OCI-LY7 (cell line): ENCODE measurements around the gene CBFA2T3. TPM values are rescaled to one million over a fixed set of nuclear protein-coding genes. Genes with fewer than 3 reads are reported as not detected.

Experiments
- BruUV-seq: library from RNA; stranded (reverse); fragments of 400-500 nt; replicated peaks from 2 replicates; lab custom pipeline; 2021; lab: Mats Ljungman, UMichigan
- CTCF ChIA-PET: fragments of 300-600 bp; sonication (Branson Sonifier 250); formaldehyde crosslinking; loops from one replicate; lab custom pipeline; 2022; ENCODE audit warnings: antibody characterized with exemption; ENCODE audit not compliant: unreplicated experiment; lab: Charles Lee
- POLR2A ChIA-PET: fragments of 300-600 bp; sonication (Branson Sonifier 250); formaldehyde crosslinking; loops from one replicate; lab custom pipeline; 2022; ENCODE audit warnings: antibody characterized with exemption; lab: Charles Lee
- DNase-seq: peaks from one replicate; pipeline ENCODE4 v3.0.0-alpha.2; 2015; ENCODE audit warnings: low spot score
- H2AFZ ChIP-seq: fragments of 200-600 bp; sonication (generic), shearing (Covaris generic); 2 replicates; pipeline ENCODE4 v1.6.1; 2014; ENCODE audit warnings: mild to moderate bottlenecking, antibody characterized with exemption, low read length, moderate library complexity
- H3K27ac ChIP-seq: fragments of 200-600 bp; sonication (generic); 2 replicates; pipeline ENCODE4 v1.5.1; 2014; ENCODE audit warnings: mixed run types, low read depth, mild to moderate bottlenecking, moderate library complexity, low read length, inconsistent platforms; ENCODE audit not compliant: poor library complexity, severe bottlenecking
- H3K36me3 ChIP-seq: fragments of 200-600 bp; sonication (generic); 2 replicates; pipeline ENCODE4 v1.6.1; 2014; ENCODE audit warnings: mild to moderate bottlenecking, antibody characterized with exemption, low read length, moderate library complexity, mixed read lengths; ENCODE audit not compliant: insufficient read depth
- H3K4me1 ChIP-seq: fragments of 200-600 bp; sonication (generic); 2 replicates; pipeline ENCODE4 v1.5.1; 2014; ENCODE audit warnings: mild to moderate bottlenecking, low read length; ENCODE audit not compliant: insufficient read depth, poor library complexity, severe bottlenecking
- H3K4me2 ChIP-seq: fragments of 200-600 bp; sonication (generic); 2 replicates; pipeline ENCODE4 v1.6.1; 2014; ENCODE audit warnings: mild to moderate bottlenecking, low read length
- H3K4me3 ChIP-seq: fragments of 200-600 bp; sonication (generic); 2 replicates; pipeline ENCODE4 v1.5.1; 2014; ENCODE audit warnings: mild to moderate bottlenecking, low read depth, low read length; ENCODE audit not compliant: poor library complexity, severe bottlenecking
- H3K79me2 ChIP-seq: fragments of 200-600 bp; sonication (generic); 2 replicates; pipeline ENCODE4 v1.6.1; 2016; ENCODE audit warnings: low read depth, mild to moderate bottlenecking, low read length, moderate library complexity, mixed read lengths; ENCODE audit not compliant: insufficient read depth
- H3K9me2 ChIP-seq: fragments of 200-600 bp; sonication (generic); 2 replicates; pipeline ENCODE4 v1.6.1; 2016; ENCODE audit warnings: mild to moderate bottlenecking, low read length, mixed read lengths; ENCODE audit not compliant: insufficient read depth
- H3K9me3 ChIP-seq: fragments of 200-600 bp; sonication (generic); 2 replicates; pipeline ENCODE4 v1.6.1; 2014; ENCODE audit warnings: mild to moderate bottlenecking, mixed run types, low read length, mixed read lengths
- H4K20me1 ChIP-seq: fragments of 200-600 bp; sonication (generic); 2 replicates; pipeline ENCODE4 v1.6.1; 2014; ENCODE audit warnings: mild to moderate bottlenecking, antibody characterized with exemption, low read length, moderate library complexity, mixed read lengths; ENCODE audit not compliant: insufficient read depth
- CTCF ChIP-seq: fragments of 200-600 bp; sonication (generic); conservative IDR thresholded peaks from 2 replicates; pipeline ENCODE4 v1.5.1; 2014; ENCODE audit warnings: mild to moderate bottlenecking, antibody characterized with exemption, low read length, moderate library complexity, mixed read lengths
- EZH2phosphoT487 ChIP-seq: fragments of 200-600 bp; sonication (generic); IDR thresholded peaks from 2 replicates; pipeline ENCODE4 v1.6.1; 2018; ENCODE audit warnings: low read depth, borderline replicate concordance, mild to moderate bottlenecking, mixed run types, antibody characterized with exemption, low read length, moderate library complexity, mixed read lengths
- intact Hi-C: fragments of 100-400 bp; cut with micrococcal nuclease; formaldehyde crosslinking; loops from one replicate; pipeline ENCODE4 v1.10.0; 2022; ENCODE audit not compliant: unreplicated experiment
- total RNA-seq, 2 experiments: library from RNA; depleted of rRNA in 1 of 2; stranded (reverse); fragments of >200 nt in 1 of 2; shearing (Covaris generic) in 1 of 2; gene quantifications; 2 replicates each; pipeline ENCODE4 v1.2.3, GENCODE V29; 2014 to 2022

CBFA2T3 gene
- total RNA-seq, 2 experiments from 2014 or later = 1.1 to 48.0 TPM

DNA sequence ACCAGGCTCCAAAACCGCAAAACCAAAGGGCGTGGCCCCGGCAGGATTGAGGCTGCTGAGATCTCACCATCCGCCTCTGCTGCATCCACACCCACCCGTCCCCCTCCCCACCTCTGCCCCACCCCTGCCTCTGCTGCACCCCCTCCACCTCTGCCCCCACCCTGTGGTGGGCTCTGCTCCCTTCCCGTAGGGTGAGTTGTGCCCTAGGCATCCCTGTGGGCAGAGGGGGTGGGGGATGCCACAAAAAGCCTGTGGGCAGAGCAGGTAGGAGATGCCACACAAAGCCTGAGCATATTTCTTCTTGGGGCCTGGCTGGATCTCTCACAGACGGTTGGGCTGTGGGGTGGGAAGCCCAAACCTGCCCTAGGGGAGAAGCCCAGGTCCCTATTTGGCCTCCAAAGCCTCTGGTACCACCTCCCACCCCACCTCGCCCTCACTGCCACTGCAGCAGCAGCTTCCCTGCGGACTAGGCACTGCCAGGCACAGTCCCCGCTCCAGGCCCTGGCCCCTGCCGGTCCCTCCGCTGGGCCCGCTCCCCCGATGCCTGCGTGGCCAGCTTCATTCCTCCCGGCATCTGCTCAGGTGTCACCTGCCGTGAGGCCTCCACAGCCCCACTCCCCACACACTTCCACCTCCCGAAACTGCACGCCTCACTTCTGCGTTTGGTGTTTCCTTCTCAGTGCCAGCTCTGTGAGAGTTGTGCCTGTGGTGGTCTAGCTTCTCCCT is 99.3 kb downstream of the CBFA2T3 start:
- intact Hi-C loops = no loop called here
- Histone ChIP-seq H3K36me3 (no peaks in the 10 kb centered on the region), H3K4me3 (no peak overlapping the region), H3K27ac (no peak overlapping the region), H3K4me1 (no peaks in the 10 kb centered on the region), H3K9me3 (no peaks in the 10 kb centered on the region), H3K4me2 (no peak overlapping the region), H4K20me1 (no peaks in the 10 kb centered on the region), H3K79me2 (no peaks in the 10 kb centered on the region), H2AFZ (no peak overlapping the region), H3K9me2 (no peaks in the 10 kb centered on the region)
- CTCF ChIA-PET = no interaction called here
- POLR2A ChIA-PET = no interaction called here
- no peak for DNase-seq
- TF ChIP-seq CTCF (no peak), EZH2phosphoT487 (no peak)
- BruUV-seq = no TSS peak

GRCh38 chr16:88876942-88877526 is 100.0 kb downstream of the CBFA2T3 start:
- H3K9me2 ChIP-seq = no peaks in the 10 kb centered on the region
- DNase-seq = no peak
- no peaks in the 10 kb centered on the region for H3K79me2 ChIP-seq
- no peak overlapping the region for H3K27ac ChIP-seq
- no peak overlapping the region for H3K4me3 ChIP-seq
- no TSS peak for BruUV-seq
- no peak overlapping the region for H3K4me2 ChIP-seq
- intact Hi-C loops = no loop called here
- POLR2A ChIA-PET = no interaction called here
- no peaks in the 10 kb centered on the region for H3K36me3 ChIP-seq
- CTCF ChIA-PET = no interaction called here
- H2AFZ ChIP-seq = no peak overlapping the region
- H4K20me1 ChIP-seq = no peaks in the 10 kb centered on the region
- no peaks in the 10 kb centered on the region for H3K4me1 ChIP-seq
- H3K9me3 ChIP-seq = no peaks in the 10 kb centered on the region
- no peak for TF ChIP-seq EZH2phosphoT487
- no peak for TF ChIP-seq CTCF

DNA sequence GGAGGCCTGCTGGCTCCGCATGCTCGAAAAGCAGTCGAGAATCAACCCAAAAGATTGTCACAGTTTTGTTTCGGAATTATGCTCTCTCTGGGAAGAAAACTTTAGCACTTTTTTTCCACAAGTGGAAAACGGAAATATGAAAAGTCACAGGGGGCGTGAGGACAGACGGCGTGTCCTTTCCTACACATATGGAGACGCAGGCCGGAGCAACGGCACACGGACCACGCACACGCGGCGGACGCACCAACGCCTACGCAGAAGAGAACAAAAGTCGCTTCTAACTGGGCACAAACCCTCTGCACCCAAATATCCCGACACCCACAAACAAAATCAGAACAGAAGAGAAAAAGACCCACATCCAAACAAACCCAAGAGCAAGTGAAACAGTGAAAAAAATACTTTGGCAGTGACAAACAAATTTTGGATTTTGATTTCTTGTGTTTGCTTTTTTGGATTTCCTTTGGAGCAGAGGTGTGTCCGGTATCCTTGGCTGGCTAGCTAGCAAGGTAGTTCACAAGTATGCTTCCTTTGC is 101.2 kb downstream of the CBFA2T3 start:
- ChIA-PET CTCF (no interaction called here), POLR2A (interaction anchor here (0.7 kb wide), 1 partner anchor 227 kb away, joined by 3 read pairs; no protein-coding TSS in a partner anchor)
- no peak overlapping the region for H3K4me3 ChIP-seq
- H4K20me1 ChIP-seq = no peaks in the 10 kb centered on the region
- H3K79me2 ChIP-seq = no peaks in the 10 kb centered on the region
- H3K4me1 ChIP-seq = no peaks in the 10 kb centered on the region
- no peak overlapping the region for H3K4me2 ChIP-seq
- intact Hi-C loops = no loop called here
- H3K27ac ChIP-seq = no peak overlapping the region
- no peak overlapping the region for H2AFZ ChIP-seq
- H3K9me3 ChIP-seq = no peaks in the 10 kb centered on the region
- no peak for DNase-seq
- no TSS peak for BruUV-seq
- TF ChIP-seq CTCF = no peak
- TF ChIP-seq EZH2phosphoT487 = no peak
- no peaks in the 10 kb centered on the region for H3K9me2 ChIP-seq
- no peaks in the 10 kb centered on the region for H3K36me3 ChIP-seq
